ENCODE data around the gene ATG10. TPM values are rescaled to one million over a fixed set of nuclear protein-coding genes. Genes with fewer than 3 reads are reported as not detected.

The ATG10 gene
- total and polyA plus RNA-seq, 2 experiments from 2014 or later, result 12.5 to 17.7 TPM

- TF ChIP-seq CTCF (conservative IDR thresholded peaks at IDR 0.05; ENCODE audit: low read depth in 2 of 2) (peak; percentile 27 to 59), REST (IDR thresholded peaks at IDR 0.05; ENCODE audit: unreplicated experiment) (no peak)
- peaks cover 12% of the 10 kb centered on the region for H3K4me1 Mint-ChIP-seq
- Histone ChIP-seq H3K27ac (ENCODE audit: low read depth) (no peak overlapping the region), H3K27me3 (ENCODE audit: insufficient read depth) (no peaks in the 10 kb centered on the region), H4K20me1 (replicated peaks; ENCODE audit: insufficient read depth) (no peaks in the 10 kb centered on the region), H3K79me2 (replicated peaks; ENCODE audit: insufficient read depth) (no peaks in the 10 kb centered on the region), H3K4me3 (no peak overlapping the region), H3K4me1 (ENCODE audit: insufficient read depth) (peaks cover 11% of the 10 kb centered on the region), H2AFZ (no peak overlapping the region), H3F3A (replicated peaks; ENCODE audit: low read depth) (no peaks in the 10 kb centered on the region), H3K36me3 (ENCODE audit: insufficient read depth) (no peaks in the 10 kb centered on the region), H3K9me2 (ENCODE audit: insufficient read depth) (no peaks in the 10 kb centered on the region), H3K4me2 (no peak overlapping the region)
- no peaks in the 10 kb centered on the region for H3K9me3 Mint-ChIP-seq
- ATAC-seq, result peak; percentile 61
- DNase-seq (ENCODE audit: low spot score), result peak; percentile 25
- no peaks in the 10 kb centered on the region for H3K36me3 Mint-ChIP-seq (ENCODE audit: low read depth)
- no peak overlapping the region for H3K27ac Mint-ChIP-seq
- H3K4me3 Mint-ChIP-seq, result no peak overlapping the region
- H3K27me3 Mint-ChIP-seq (ENCODE audit: insufficient read depth, low read depth, poor library complexity), result no peaks in the 10 kb centered on the region
Observed at GRCh38 chr5:82100303-82101077, 128.7 kb downstream of the ATG10 start.

- Histone ChIP-seq H3K27me3 (ENCODE audit: insufficient read depth) (no peaks in the 10 kb centered on the region), H3K4me1 (ENCODE audit: insufficient read depth) (peaks cover 32% of the 10 kb centered on the region), H3K36me3 (ENCODE audit: insufficient read depth) (no peaks in the 10 kb centered on the region), H3K27ac (ENCODE audit: low read depth) (no peak overlapping the region), H3K4me3 (no peak overlapping the region), H4K20me1 (replicated peaks; ENCODE audit: insufficient read depth) (no peaks in the 10 kb centered on the region), H3F3A (replicated peaks; ENCODE audit: low read depth) (no peaks in the 10 kb centered on the region), H3K9me2 (ENCODE audit: insufficient read depth) (no peaks in the 10 kb centered on the region), H2AFZ (no peak overlapping the region), H3K4me2 (no peak overlapping the region), H3K79me2 (replicated peaks; ENCODE audit: insufficient read depth) (no peaks in the 10 kb centered on the region)
- no peak overlapping the region for H3K27ac Mint-ChIP-seq
- H3K4me1 Mint-ChIP-seq, result peaks cover 22% of the 10 kb centered on the region
- H3K9me3 Mint-ChIP-seq, result no peaks in the 10 kb centered on the region
- H3K36me3 Mint-ChIP-seq (ENCODE audit: low read depth), result no peaks in the 10 kb centered on the region
- H3K27me3 Mint-ChIP-seq (ENCODE audit: insufficient read depth, low read depth, poor library complexity), result no peaks in the 10 kb centered on the region
- no peak overlapping the region for H3K4me3 Mint-ChIP-seq
- ATAC-seq (no peak), DNase-seq (ENCODE audit: low spot score) (no peak)
- no peak for TF ChIP-seq EZH2phosphoT487 (IDR thresholded peaks at IDR 0.05; ENCODE audit: unreplicated experiment)
- no peak for TF ChIP-seq REST (IDR thresholded peaks at IDR 0.05; ENCODE audit: unreplicated experiment)
- no peak for TF ChIP-seq JUNB (IDR thresholded peaks at IDR 0.05; ENCODE audit: unreplicated experiment)
- no peak for TF ChIP-seq EZH2 (IDR thresholded peaks at IDR 0.05; ENCODE audit: low read depth, unreplicated experiment)
- no peak for TF ChIP-seq CREB1 (CRISPR knock-in tag; IDR thresholded peaks at IDR 0.05; ENCODE audit: low read depth)
- no peak for TF ChIP-seq STAT1 (IDR thresholded peaks at IDR 0.05; ENCODE audit: unreplicated experiment)
- no peak for TF ChIP-seq ZNF114 (CRISPR knock-in tag; IDR thresholded peaks at IDR 0.05)
- TF ChIP-seq ETS1 (IDR thresholded peaks at IDR 0.05), result no peak
Observed at GRCh38 chr5:82104872-82105271, 133.0 kb downstream of the ATG10 start.
